ENCODE measurements around the gene ZBTB17. TPM values are rescaled to one million over a fixed set of nuclear protein-coding genes. Genes with fewer than 3 reads are reported as not detected.
A peak's percentile ranks its signal among the peaks of the same experiment; 100 is the strongest.

The ZBTB17 gene
- total and polyA plus RNA-seq, 2 of the 4 experiments (the other 2 are of a cell fraction), result 26.3 to 58.2 TPM

- intact Hi-C loops (cut with micrococcal nuclease) (no loop called here), dilution Hi-C loops (cut with HindIII; ENCODE audit: low sequenced_read_pairs, unreplicated experiment) (no loop called here), in situ Hi-C loops (cut with MboI; ENCODE audit: low sequenced_read_pairs) (loop anchor here (10.0 kb wide), 1 partner anchor 57 kb away; no protein-coding TSS in a partner anchor)
- no peaks in the 10 kb centered on the region for H3K27me3 ChIP-seq (ENCODE audit: control insufficient read depth, insufficient read depth, low read length)
- H4K20me1 ChIP-seq (ENCODE audit: insufficient read depth, low read length), result peaks cover 3% of the 10 kb centered on the region; the same call in 1 of the 2 replicates
- H3K56ac ChIP-seq (ENCODE audit: extremely low read depth, insufficient read depth, low read length), result no peak overlapping the region
- ChIA-PET POLR2A (ENCODE audit: unreplicated experiment) (no interaction called here), CTCF (interaction anchor here (0.6 kb wide), 1 partner anchor 58 kb away, joined by 4 read pairs; no protein-coding TSS in a partner anchor)
- H3K36me3 ChIP-seq (ENCODE audit: control insufficient read depth, insufficient read depth, low read length), result peaks cover 73% of the 10 kb centered on the region
- peak; percentile 66 for DNase-seq
- H2BK120ac ChIP-seq (ENCODE audit: low read depth, low read length), result peak overlapping the region; percentile 52
- peak overlapping the region; percentile 91 for H2AK9ac ChIP-seq (replicated peaks; ENCODE audit: low read depth, low read length, poor library complexity)
- H3K79me1 ChIP-seq (ENCODE audit: low read depth in 1 of 2, low read length in 2 of 2), result peaks cover 11 to 72% of the 10 kb centered on the region in 2 experiments; a peak in 3 of 4 replicates
- peak overlapping the region; percentile 32; the same call in 1 of the 2 replicates for H4K5ac ChIP-seq (ENCODE audit: low read depth, low read length)
- H3K18ac ChIP-seq (ENCODE audit: low read depth, low read length), result no peak overlapping the region
- no peaks in the 10 kb centered on the region for H3K9me3 ChIP-seq (ENCODE audit: control insufficient read depth, insufficient read depth, low read length)
- H3K27ac ChIP-seq (ENCODE audit: insufficient read depth, low read length), result peak overlapping the region; percentile 60
- H4K8ac ChIP-seq (ENCODE audit: low read depth in 2 of 2, low read length in 2 of 2), result peak overlapping the region; percentile 32 to 69; a peak in 2 of 4 replicates
- peak overlapping the region; percentile 66 for H4K91ac ChIP-seq (ENCODE audit: insufficient read depth, low read depth, low read length)
- H3K4me3 ChIP-seq (ENCODE audit: insufficient read depth, low read depth, low read length), result no peak overlapping the region
- no peak overlapping the region for H3K9ac ChIP-seq (ENCODE audit: low read depth, low read length)
- H2BK15ac ChIP-seq (ENCODE audit: low read depth, low read length), result peak overlapping the region; percentile 26; the same call in 1 of the 3 replicates
- no TSS peak for BruUV-seq (replicated peaks)
- H3K14ac ChIP-seq (replicated peaks; ENCODE audit: low read depth, low read length), result peak overlapping the region; percentile 83
- H2AFZ ChIP-seq (replicated peaks; ENCODE audit: low read length, poor library complexity), result peak overlapping the region; percentile 47
- peak overlapping the region; percentile 81 for H3K4ac ChIP-seq (ENCODE audit: low read depth, low read length)
- H3K4me2 ChIP-seq (ENCODE audit: low read depth, low read length), result no peak overlapping the region
- TF ChIP-seq FOS (IDR thresholded peaks at IDR 0.05; ENCODE audit: low read depth, low read length) (no peak), BHLHE40 (IDR thresholded peaks at IDR 0.05; ENCODE audit: low read depth, low read length) (no peak), NFE2L2 (IDR thresholded peaks at IDR 0.05; ENCODE audit: low read depth, low read length) (no peak), RFX5 (IDR thresholded peaks at IDR 0.05; ENCODE audit: low read depth, low read length) (no peak), SMC3 (IDR thresholded peaks at IDR 0.05; ENCODE audit: low read depth, low read length) (peak; percentile 33), RAD21 (IDR thresholded peaks at IDR 0.05; ENCODE audit: low read length) (peak; percentile 34), CTCF (conservative IDR thresholded peaks at IDR 0.05; ENCODE audit: low read depth, low read length) (0 out of 2 replicates have a peak, but pooled peaks have one; percentile 25)
- ATAC-seq (ENCODE audit: low read depth), result peak; percentile 30; the same call in 1 of the 2 replicates
- peak overlapping the region; percentile 60 for H3K23ac ChIP-seq (ENCODE audit: low read depth, low read length)
- H2BK5ac ChIP-seq (ENCODE audit: low read depth, low read length, poor library complexity, severe bottlenecking), result peak overlapping the region; percentile 43
- peak overlapping the region; percentile 81 for H2AK5ac ChIP-seq (ENCODE audit: low read depth, low read length)
- peaks cover 14% of the 10 kb centered on the region for H3K4me1 ChIP-seq (ENCODE audit: control insufficient read depth, insufficient read depth, low read length)
- H3K9me1 ChIP-seq (ENCODE audit: insufficient read depth, low read length), result peaks cover 22% of the 10 kb centered on the region
- H2BK20ac ChIP-seq (ENCODE audit: low read depth, low read length), result no peak overlapping the region
- WGBS, 2 experiments (ENCODE audit: extremely low coverage in 2 of 2, insufficient read length in 1 of 2), result 61% methylated on average over 5 of the region's 14 CpGs; no CpG with 5 or more reads in 1 of the 2 experiments
Observed at GRCh38 chr1:15937706-15938168, 38.2 kb downstream of the ZBTB17 start.
